SK-N-SH treated with all-trans-retinoic acid at 6 μM for 48 hours (cell line): ENCODE data around the gene IMMP2L.

ENCODE experiments used
- ATAC-seq: fragments of 200-7000 bp; cut with Tn5 transposase; 3 replicates; pipeline ENCODE4 v1.9.1; 2020; ENCODE audit warnings: mild to moderate bottlenecking, moderate library complexity
- ARNTL ChIP-seq: fragments of 450-650 bp; formaldehyde crosslinking; IDR thresholded peaks from 2 replicates; pipeline ENCODE4 v1.5.0; 2020; ENCODE audit warnings: low read depth, mild to moderate bottlenecking, moderate library complexity, borderline replicate concordance
- CREB5 ChIP-seq: fragments of 250-450 bp; sonication (Bioruptor Pico); IDR thresholded peaks from 2 replicates; pipeline ENCODE4 v1.5.1; 2020; ENCODE audit warnings: low read depth, mild to moderate bottlenecking, moderate library complexity
- CSDC2 ChIP-seq: fragments of 250-450 bp; sonication (Bioruptor Pico); IDR thresholded peaks from 2 replicates; pipeline ENCODE4 v1.5.0; 2020; ENCODE audit warnings: mild to moderate bottlenecking, moderate library complexity
- CSRNP3 ChIP-seq: fragments of 250-450 bp; sonication (Bioruptor Pico); IDR thresholded peaks from 2 replicates; pipeline ENCODE4 v1.5.1; 2021; ENCODE audit warnings: mild to moderate bottlenecking, moderate library complexity
- ESRRG ChIP-seq: fragments of 250-450 bp; sonication (Bioruptor Pico); IDR thresholded peaks from 2 replicates; pipeline ENCODE4 v1.6.1; 2021; ENCODE audit warnings: mild to moderate bottlenecking
- GLIS3 ChIP-seq: fragments of 250-450 bp; sonication (Bioruptor Pico); IDR thresholded peaks from 2 replicates; pipeline ENCODE4 v1.5.0; 2020; ENCODE audit warnings: mild to moderate bottlenecking, moderate library complexity
- ISL1 ChIP-seq: fragments of 250-450 bp; sonication (Bioruptor Pico); IDR thresholded peaks from 2 replicates; pipeline ENCODE4 v2.1.2; 2022; ENCODE audit warnings: mild to moderate bottlenecking, moderate library complexity
- OSR1 ChIP-seq: fragments of 250-450 bp; sonication (Bioruptor Pico); IDR thresholded peaks from 2 replicates; pipeline ENCODE4 v1.8.0; 2022; ENCODE audit warnings: moderate library complexity, mild to moderate bottlenecking, inconsistent platforms
- PATZ1 ChIP-seq: fragments of 250-450 bp; sonication (Bioruptor Pico); IDR thresholded peaks from 2 replicates; pipeline ENCODE4 v1.8.0; 2020; ENCODE audit warnings: mild to moderate bottlenecking, moderate library complexity, borderline replicate concordance
- POU6F1 ChIP-seq: fragments of 250-450 bp; sonication (Bioruptor Pico); IDR thresholded peaks from 2 replicates; pipeline ENCODE4 v1.8.0; 2021; ENCODE audit warnings: low read depth, mild to moderate bottlenecking, moderate library complexity, borderline replicate concordance
- PPARA ChIP-seq: fragments of 250-450 bp; sonication (Bioruptor Pico); IDR thresholded peaks from 2 replicates; pipeline ENCODE4 v1.5.0; 2020; ENCODE audit warnings: mild to moderate bottlenecking, borderline replicate concordance
- RARB ChIP-seq: fragments of 250-450 bp; sonication (Bioruptor Pico); IDR thresholded peaks from 2 replicates; pipeline ENCODE4 v1.8.0; 2021; ENCODE audit warnings: mild to moderate bottlenecking, moderate library complexity
- SNAI2 ChIP-seq: fragments of 250-450 bp; sonication (Bioruptor Pico); IDR thresholded peaks from 2 replicates; pipeline ENCODE4 v1.5.0; 2020; ENCODE audit warnings: mild to moderate bottlenecking, moderate library complexity
- TCF4 ChIP-seq: fragments of 250-450 bp; sonication (Bioruptor Pico); IDR thresholded peaks from 2 replicates; pipeline ENCODE4 v1.8.0; 2021; ENCODE audit warnings: mild to moderate bottlenecking, moderate library complexity, borderline replicate concordance
- TOX ChIP-seq: fragments of 250-450 bp; sonication (Bioruptor Pico); IDR thresholded peaks from 2 replicates; pipeline ENCODE4 v1.8.0; 2021; ENCODE audit warnings: mild to moderate bottlenecking, moderate library complexity, borderline replicate concordance
- ZC3H10 ChIP-seq: fragments of 250-450 bp; sonication (Bioruptor Pico); IDR thresholded peaks from 2 replicates; pipeline ENCODE4 v1.5.1; 2021; ENCODE audit warnings: mild to moderate bottlenecking, moderate library complexity
- ZFP3 ChIP-seq: fragments of 250-450 bp; sonication (Bioruptor Pico); IDR thresholded peaks from 2 replicates; pipeline ENCODE4 v1.5.0; 2020; ENCODE audit warnings: mild to moderate bottlenecking, moderate library complexity
- ZNF565 ChIP-seq: fragments of 450-650 bp; formaldehyde crosslinking; conservative IDR thresholded peaks from 2 replicates; pipeline ENCODE4 v1.5.0; 2020; ENCODE audit warnings: low read depth, mild to moderate bottlenecking, moderate library complexity
- ZNF70 ChIP-seq: fragments of 450-650 bp; formaldehyde crosslinking; IDR thresholded peaks from 2 replicates; pipeline ENCODE4 v1.5.0; 2020; ENCODE audit warnings: mild to moderate bottlenecking, moderate library complexity
- ZNF8 ChIP-seq: fragments of 450-650 bp; formaldehyde crosslinking; IDR thresholded peaks from 2 replicates; pipeline ENCODE4 v1.5.0; 2020; ENCODE audit warnings: mild to moderate bottlenecking, moderate library complexity

Gene IMMP2L

GRCh38 chr7:110724811-110725210 is 837.5 kb downstream of the IMMP2L start (continued):
- TF ChIP-seq CSRNP3 (CRISPR knock-in tag): no peak
- no peak for TF ChIP-seq CSDC2 (CRISPR knock-in tag)
- no peak for TF ChIP-seq ZNF8 (CRISPR knock-in tag)
- TF ChIP-seq ZNF70: no peak

GRCh38 chr7:110721395-110721794 is 840.9 kb downstream of the IMMP2L start:
- TF ChIP-seq CSDC2 (CRISPR knock-in tag) (no peak), RARB (CRISPR knock-in tag) (no peak), ESRRG (CRISPR knock-in tag) (no peak), ISL1 (CRISPR knock-in tag) (no peak), ZC3H10 (no peak), SNAI2 (CRISPR knock-in tag) (no peak), PATZ1 (CRISPR knock-in tag) (no peak), TOX (no peak), ARNTL (CRISPR knock-in tag) (no peak), PPARA (CRISPR knock-in tag) (no peak), CSRNP3 (CRISPR knock-in tag) (no peak), CREB5 (CRISPR knock-in tag) (no peak), OSR1 (no peak), ZNF565 (CRISPR knock-in tag) (no peak), GLIS3 (CRISPR knock-in tag) (no peak), ZNF8 (CRISPR knock-in tag) (no peak), POU6F1 (CRISPR knock-in tag) (no peak), TCF4 (no peak), ZNF70 (no peak)

GRCh38 chr7:110720626-110721025 is 841.7 kb downstream of the IMMP2L start:
- ATAC-seq: no peak
- TF ChIP-seq PATZ1 (CRISPR knock-in tag) (no peak), ESRRG (CRISPR knock-in tag) (no peak), CSRNP3 (CRISPR knock-in tag) (no peak), CREB5 (CRISPR knock-in tag) (no peak), ZFP3 (CRISPR knock-in tag) (no peak)

More at GRCh38 chr7:110721395-110721794, 840.9 kb downstream of the IMMP2L start:
- ATAC-seq: no peak
